Stimulated activated CD4-positive, alpha-beta T cell treated with anti-CD3 and anti-CD28 coated beads, Interleukin-15, amount 100 ng/mL, for 24 hours (primary cell): ENCODE data around the gene SLC15A3.

Source experiments
- DNase-seq: peaks from one replicate; pipeline ENCODE4 v3.0.0-alpha.2; 2020

The SLC15A3 gene

DNA sequence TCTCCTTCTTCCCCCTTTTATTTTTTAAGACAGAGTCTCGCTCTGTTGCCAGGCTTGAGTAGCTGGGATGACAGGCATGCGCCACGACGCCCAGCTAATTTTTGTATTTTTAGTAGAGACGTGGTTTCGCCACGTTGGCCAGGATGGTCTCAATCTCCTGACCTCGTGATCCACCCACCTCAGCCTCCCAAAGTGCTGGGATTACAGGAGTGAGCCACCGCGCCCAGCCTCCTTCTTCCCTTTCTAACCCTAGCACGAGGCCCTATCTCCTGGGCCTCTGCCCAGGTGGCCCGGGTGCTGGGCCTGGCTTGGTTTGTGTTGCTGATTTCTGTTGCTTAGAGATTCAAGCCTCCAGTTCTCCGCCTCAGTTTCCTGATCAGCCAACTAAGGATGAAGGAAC, 22.3 kb upstream of the SLC15A3 start:
- peak; percentile 50 for DNase-seq

DNA sequence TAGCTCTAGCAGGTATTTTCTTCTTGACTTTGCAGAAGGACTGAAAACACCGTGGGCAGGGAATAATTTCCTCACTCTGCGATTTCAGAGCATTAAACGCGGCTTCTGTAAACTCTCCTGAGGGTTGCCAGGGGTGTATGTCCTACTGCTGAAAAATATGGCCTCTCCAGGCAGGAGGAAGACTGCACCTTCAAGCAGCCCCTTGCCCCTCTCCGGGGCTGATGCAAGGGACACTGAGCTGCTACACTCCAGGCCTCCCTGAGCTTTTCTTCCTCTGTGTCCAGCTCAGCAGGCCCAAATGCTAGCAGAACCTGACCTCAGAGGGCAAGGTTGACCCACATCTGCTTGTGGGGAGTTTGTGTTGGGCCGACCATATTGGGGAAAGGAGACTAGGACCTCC, 21.7 kb upstream of the SLC15A3 start:
- DNase-seq: peak; percentile 44

DNA sequence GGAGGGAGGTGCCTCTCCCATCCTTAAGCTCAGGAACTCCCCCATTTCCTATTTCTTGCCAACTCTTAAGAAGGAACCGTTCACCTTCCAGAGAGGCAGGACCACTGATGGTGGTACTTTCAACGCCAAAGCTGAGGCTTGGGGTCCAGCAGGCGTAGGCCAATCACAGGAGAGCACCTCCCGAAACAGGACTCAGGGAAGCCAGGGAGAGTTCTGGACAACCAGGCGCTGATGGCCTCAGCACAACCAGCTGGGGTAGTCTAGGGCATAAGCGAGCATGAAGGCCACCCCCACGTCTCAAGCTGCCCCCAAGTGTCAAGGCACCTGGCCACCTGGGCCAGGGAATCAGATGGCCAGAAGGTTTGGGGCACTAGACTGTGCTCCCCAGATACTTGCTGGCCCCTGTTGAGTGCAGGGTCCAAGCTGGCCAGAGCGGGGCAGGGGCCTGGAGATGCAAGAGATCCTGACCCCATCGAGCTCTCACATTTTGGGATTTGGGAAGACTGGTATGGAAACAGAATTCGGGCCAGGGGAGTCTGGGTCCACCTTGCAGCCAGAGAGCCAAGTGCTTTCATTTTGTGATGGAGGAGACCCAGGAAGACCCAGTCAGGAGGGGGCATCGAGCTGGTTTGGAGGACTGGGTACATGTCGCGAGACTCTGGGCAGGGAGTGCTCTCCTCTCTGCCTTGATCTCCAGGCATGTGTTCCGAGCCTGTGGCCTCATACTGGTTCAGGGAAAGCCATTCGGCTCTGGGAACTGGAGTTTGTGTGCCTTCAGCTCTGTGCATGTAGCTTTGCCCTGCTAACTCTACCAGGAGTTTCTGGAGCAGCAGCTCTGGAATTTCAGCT, 20.4 kb upstream of the SLC15A3 start:
- DNase-seq: peak; percentile 65

DNA sequence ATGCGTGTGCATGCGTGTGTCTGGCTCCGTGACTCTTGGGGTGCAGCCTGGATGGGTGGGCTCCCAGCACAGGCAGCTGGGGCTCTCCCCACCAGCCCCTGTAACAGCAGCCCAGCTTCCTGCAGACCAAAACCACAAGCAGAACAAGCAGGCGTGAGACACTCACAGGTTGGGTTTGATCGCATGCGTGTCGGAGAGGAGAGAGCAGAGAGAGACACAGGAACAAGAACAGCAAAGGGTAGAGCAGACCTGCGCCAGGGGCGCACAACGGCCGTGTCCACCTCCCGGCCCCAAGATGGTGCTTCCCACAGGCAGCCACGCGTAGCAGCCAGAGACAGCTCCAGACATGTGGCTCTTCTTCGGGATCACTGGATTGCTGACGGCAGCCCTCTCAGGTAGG, 19.5 kb upstream of the SLC15A3 start, which contains the start of gene CD6:
CD6 (plus strand) TSS at position 161 of the 400 bp plus-strand sequence; CDS start at position 347, 186 bp downstream.
- peak; percentile 76 for DNase-seq

DNA sequence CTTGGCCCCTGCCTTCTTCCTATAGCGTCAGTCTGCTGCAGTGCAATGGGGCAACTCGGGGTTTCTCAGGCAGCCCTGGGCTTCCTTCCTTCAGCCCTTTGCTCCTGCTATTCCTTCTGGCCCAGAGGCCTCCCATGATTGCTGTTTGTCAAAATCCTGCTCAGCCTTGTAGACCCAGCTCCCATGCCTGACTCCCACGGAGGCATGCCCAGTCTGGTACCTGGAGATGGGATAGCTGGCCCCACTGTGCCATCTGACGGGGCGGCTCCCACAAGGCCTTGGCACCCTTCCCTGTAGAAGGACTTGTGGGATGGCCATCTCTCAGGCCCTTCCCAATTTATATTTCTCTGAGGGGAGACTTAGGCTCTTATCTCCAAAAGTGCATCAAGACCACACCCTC, 18.9 kb upstream of the SLC15A3 start:
- DNase-seq: no peak

DNA sequence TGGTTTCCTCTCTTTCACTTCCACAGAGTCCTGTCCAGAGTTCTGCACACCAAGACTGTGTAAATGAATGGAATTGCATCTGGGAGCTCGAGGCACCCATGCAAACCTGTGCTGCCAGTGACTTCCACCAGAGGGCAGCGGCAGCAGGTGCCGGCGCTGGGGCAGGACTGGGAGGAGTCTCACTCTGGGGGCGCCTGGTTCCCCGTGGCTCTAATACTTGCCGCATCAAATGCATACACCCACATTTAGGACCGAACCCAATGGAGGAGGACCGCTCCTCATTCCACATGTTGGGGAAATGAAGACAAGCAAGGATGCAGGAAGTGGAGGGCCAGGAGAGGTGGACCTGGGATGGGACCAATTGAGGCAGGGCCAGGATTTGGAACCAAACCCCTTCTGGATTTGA, 18.4 kb upstream of the SLC15A3 start:
- DNase-seq: peak; percentile 91

DNA sequence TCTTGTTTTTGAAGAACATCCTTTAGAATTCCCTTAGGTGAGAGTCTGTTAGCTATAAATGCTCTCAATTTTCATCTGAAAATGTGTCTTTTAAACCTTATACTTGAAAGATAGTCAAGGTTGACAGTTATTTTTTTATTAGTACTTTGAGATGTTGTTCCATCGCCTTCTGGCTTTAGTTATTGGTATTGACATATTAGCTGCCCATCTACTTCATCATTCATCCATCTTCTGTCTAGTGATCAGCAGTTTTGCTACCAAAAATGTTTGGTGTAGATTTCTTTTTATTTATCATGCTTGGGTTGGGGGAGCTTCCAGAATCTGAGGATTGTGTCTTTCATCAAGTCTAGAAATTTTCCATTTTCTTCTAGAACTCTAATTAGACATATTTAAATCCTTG, 16.2 kb upstream of the SLC15A3 start:
- DNase-seq: no peak

DNA sequence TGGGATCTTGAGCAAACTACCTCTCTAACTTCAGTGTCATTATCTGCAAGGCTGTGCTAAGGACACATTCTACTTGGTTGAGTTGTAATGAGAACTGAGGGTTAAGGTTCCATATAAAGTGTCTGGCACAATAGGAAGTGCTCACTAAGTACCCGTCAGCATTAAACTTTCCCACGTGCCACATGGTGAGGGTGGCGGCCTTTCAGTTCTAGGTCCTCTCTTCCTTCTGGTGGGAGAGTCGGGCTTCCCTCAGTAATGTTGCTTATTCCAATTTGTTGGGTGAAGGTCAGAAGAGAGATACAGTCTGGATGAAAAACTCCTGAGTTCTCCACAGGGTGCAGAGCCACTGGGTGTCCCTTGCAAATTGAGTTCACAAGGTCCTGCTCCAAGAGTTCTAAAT, 14.9 kb upstream of the SLC15A3 start:
- no peak for DNase-seq

DNA sequence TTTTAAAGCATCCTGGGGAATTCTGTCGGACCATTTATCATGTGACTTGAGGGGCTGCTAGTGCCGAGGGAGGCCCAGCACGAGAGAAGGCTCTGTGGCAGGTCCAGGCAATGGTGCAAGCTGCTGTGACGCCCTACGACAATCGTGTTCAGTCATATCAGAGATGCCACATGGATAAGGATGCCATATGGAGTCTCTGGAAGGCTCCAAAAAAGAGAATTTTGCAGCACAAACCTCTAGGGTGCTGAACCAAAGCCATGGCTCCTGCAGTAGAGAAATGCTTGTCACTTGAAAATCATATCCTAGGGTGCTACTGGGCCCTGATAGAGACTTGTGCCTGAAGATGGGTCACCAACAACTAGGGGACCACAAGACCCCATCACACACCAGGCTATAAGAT, 12.8 kb upstream of the SLC15A3 start:
- no peak for DNase-seq

DNA sequence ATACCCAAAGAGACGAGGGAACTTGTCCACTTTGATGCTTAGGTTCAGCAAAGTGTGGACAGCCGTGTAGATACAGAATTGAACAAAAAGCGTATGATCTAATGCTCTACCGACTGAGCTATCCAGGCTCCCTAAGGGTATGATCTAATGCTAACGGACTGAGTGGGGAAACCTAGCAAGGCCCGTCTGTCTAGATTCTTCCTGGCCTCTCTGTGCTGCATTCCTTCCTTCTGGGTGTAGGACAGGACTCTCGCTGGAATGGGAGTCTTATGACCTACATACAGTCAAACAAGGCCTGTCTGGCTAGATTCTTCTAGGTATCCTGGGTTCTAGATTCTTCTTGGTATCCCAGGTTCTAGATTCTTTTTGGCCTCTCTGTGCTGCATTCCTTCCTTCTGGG, 8.4 kb upstream of the SLC15A3 start:
- no peak for DNase-seq

DNA sequence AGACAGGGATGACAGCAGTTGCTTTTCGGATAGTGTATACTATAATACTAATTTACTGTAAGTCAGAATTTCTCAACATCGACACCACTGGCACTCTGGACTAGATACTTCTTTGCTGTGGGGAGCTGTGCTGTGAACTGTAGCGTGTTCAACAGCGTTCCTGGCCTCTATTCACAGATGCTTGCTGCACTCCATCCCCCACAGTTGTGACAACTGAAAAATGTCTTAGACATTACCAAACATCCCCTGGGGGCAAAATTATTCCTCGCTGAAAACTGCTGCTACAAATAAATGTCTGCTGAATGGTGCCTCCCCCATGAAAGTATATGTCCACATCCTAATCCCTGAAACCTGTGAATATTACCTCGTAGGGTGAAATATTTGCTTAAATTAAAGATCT, 7.5 kb upstream of the SLC15A3 start:
- DNase-seq: no peak

DNA sequence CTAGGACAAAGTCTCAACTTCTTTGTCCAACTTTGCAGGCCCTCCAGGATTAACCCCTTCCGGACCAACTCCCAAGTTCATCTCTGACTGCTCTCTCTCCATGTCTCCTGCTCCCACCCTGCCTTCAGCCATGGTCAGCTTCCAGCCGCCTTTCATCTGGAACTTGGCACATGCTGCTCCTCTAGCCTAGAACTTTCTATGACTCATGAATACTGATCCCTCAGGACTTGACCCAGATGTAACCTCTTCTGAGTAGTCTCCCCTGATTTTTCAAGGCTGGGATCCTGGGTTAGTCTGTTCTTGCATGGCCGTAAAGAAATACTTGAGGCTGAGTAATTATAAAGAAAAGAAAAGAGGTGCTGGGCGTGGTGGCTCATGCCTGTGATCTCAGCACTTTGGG, 5.2 kb upstream of the SLC15A3 start:
- no peak for DNase-seq

DNA sequence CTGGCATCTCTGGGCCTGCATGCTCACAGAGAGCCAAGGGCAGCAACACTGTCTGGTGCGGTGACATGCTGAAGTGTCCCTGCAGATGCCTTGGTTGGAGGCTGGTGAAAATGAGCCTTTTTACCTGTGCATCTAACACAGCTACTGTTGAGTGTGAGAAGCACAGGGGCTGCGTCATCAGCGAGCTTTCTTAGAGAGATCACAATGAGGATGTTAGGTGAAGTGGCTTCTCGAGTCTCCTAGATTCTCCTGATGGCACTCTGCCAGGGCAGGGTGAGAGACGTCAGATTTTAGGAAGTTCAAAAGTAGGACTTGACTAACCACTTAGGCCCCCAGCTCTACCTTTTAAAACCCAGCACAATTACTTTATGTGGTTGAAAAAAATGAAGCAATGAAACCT, 3.6 kb upstream of the SLC15A3 start:
- DNase-seq: no peak

DNA sequence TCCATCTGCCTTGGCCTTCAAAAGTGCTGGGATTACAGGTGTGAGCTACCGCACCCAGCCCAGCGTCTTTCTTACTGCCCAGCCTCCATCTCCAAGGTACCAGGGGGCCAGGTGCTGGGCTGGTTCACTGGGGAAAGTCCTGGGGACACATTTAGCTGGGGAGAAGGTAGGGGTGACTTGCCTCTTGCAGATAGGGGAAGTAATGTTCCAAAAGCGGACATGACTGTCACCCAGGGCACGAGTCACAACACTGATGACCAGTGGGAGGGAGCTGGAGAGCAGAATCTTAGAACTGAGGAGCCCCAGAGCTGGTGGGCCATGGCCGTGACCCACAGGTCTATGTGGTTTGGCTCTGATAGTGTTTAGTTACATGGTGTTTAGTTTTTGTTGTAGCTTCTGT, 2.4 kb upstream of the SLC15A3 start:
- no peak for DNase-seq

DNA sequence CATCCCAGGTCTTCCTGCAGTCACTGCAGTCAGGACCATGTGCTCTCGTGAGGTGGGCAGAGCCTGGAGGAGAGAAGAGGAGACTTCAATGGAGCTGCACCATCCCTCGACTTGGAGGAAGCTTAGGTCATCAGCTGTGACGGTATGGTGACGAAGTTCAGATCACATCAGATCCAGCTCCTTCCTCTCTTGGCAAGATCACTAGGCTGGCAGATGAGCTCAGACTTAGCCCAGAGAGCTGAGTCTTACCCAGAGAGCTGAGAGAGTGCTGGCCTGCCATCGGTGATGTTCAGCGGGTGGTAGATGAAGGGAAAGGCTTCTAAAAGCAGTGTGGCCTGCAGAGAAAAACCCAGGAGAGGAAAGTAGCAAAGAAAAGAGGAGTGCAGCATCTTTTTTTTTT, 1.8 kb upstream of the SLC15A3 start:
- DNase-seq: no peak

DNA sequence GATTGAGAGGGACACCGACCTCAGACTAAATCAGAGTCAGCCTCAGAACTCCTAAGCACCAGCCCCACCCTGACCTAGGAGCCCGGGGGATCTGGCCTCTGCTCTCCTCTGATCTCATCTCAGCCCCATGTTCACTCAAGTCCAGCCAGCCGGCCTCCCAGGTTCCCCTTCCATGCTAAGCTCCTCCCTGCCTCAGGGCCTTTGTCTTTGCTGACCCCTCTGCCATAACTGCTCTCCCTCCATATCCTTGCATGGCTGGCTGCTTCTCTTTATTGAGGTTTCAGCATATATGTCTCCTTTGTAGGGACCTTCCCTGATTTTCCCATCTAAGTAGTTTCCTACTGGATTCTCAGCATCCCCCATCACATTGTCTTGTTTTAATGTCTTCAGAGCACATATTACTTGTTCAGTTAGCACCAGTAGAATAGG, 780 bp upstream of the SLC15A3 start:
- DNase-seq: no peak

DNA sequence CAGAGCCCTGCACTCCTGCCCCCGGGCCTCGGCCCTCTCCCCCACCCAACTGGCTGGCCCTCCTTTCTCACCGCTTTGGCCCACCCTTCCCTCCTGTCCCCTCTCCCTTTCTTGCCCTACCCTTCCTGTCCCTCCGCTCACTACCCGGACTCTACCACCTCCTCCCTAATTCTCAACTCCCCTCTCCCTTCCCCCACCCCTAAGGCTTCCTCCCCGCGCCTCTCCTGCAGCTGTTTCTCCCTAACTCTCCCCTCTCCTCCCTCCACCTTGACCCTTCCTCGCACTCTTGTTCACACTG, 421 bp downstream of the SLC15A3 start:
- DNase-seq: no peak

DNA sequence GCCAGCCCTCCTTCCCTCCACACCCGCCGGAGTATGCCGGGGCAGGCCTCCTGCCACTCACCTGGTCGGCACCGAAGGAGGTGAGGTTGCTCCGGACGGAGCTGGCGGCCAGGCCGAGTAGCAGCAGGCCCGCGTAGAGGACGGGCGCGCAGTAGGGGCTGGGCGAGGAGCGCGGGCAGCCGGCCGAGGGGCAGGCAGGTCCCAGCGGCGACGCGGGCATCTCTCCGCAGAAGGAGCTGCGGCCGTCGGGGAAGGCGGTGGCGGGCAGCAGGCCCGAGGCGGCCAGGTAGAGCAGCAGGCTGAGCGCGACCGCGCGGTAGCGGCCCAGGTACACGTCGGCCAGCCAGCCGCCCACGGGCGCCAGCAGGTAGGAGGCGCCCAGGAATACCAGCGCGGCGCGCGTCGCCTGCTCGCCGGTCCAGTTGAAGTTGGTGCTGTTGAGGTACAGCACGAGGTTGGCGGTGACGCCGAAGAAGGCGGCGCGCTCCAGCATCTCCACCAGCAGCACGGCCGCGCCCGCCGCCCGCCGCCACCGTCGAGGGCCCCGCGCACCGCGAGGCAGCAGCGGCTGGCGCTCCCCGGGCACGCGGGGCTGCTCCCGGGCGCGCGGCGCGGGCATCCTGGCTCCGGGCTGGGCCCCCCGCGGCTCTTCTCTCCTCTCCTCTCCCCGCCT, 907 bp downstream of the SLC15A3 start:
- peak; percentile 52 for DNase-seq

DNA sequence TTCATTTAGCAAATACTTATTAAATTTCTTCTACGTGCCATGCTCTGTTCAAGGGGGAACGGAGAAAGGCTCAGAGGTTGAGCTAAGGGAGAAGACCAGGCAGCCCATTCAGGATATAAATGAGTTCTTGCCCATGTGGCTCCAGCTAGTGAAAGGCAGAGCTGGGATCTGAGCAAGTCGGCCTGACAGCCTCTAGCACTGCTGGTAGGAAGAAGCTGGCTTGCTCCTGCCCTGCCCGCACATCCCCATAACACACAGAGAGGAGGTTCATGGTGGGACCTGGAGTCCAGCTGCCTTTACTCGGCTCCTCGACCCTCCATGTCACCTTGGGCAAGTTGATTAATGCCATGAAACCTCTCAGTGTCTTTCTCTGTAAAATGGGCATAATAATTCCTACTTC, 2.0 kb downstream of the SLC15A3 start:
- no peak for DNase-seq

DNA sequence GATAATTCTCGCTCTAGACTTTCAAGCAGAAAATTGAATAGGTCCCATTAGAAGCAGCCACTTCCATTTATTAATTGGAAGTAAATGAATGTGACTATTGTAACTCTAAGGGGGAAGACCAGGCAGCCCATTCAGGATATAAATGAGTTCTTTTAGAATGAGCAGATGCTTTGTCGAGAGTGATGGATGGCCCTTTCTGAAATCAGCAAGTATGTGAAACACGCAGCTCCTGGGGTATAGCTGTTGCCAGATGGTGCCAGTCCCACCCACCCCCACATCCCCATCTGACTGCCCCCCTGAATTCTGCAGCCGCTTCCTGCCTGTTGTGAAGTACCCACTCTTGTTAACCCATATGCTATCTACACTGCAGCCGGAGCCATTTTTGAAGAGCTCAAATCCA, 3.7 kb downstream of the SLC15A3 start:
- DNase-seq: no peak

DNA sequence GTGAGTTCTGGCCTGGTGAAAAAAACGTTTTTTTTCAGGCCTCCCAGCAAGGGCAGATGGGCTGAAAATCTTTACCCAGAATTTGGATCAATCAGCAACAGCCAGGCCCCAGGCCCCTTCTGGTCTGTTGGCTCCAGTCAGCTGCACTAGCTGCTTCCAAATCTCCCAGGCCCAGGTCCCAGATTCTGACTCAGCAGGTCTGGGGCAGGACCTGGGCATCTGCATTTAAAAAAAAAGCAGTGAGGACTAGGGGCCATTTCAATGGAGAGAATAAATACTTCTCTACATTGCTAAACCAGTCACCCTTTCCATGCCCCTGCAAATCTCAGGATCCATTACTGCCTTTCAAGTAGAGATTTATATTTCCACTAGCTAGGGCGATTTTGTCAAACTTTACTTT, 4.3 kb downstream of the SLC15A3 start:
- DNase-seq: no peak

DNA sequence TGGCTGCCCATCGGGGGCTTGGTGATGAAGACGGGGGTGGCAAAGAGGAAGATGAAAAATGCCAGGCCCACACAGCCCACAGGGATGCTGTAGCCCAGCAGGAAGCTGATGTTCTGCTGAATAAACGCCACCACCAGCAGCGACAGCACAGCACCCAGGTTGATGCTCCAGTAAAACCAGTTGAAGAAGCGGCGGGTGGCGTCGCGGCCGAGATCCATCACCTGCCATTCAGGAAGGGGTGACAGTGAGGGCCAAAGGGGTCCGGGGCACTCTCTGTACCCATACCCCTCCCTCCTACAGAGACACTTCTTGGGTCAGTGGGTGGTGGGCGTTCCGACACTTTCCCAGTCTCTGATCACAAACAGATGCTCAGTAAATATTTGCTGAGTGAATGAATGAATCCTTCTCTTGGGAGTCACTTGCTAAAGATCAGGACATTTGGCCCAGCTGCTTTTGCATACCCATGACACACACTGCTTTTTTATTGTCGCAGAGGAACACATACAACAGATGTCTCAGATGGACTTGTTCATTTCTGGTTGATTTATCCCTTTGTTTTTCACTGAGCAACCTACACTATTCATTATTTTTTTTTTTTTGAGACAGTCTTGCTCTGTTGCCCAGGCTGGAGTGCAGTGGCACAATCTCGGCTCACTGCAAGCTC, 5.2 kb downstream of the SLC15A3 start:
- DNase-seq: no peak

DNA sequence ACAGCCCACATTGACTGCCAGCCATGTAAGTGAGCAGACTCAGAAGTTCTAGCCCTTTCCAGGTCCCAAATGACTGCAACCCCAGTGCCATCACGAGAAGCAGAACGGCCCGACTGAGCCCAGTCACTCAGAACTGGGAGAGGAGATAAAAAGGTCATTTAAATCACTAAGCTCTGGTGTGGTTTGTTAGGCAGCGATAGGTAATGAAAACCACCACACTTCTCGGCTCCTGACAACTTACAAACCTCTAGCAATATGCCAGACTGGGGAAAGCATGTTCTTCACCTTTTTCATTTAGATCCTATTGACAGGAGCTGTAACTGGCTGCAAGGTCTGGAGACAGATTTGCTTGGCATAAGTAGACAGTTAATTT, 6.7 kb downstream of the SLC15A3 start:
- DNase-seq: no peak
